Measurements from ENCODE around the gene WIZ.

DNA sequence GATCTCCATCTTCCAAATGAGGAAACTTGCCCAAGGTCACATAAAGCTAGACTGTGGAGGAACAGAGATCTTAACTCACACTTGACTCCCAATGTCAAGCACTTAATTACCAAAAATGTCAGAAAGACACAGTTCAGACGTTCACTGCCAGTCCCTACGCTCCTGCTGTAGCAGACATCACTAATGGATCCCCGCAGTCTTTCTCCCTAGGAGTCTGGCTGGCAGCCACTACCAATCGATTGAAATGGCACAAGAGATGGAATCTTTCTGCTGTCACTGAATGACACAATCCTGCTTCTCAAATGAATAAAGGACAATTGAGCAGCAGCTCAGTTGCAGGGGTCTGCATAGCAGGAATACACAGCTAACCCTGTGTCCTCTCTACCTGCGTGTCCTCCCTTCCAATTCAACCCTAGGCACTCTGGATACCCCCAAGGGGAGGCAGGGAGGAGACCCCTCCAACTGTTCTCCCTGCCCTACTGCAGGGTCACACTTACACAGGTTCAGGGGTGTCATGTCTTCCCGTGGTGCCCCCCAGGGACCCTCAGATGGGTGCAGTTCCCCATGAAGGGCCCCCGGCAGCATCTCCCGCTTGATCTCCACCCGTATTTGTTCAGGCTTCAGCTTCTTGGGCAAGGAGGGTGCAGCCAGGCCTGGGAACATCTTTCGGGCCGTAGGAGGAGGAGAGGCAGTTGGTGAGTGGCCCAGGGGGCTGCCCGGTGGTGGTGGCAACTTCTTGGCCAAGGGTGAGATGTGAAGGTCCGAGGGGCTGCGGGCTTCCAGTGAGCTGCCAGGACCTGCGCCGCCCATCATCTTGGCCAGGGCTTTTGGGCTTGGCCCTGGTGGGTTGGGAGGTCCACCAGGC lies 23.0 kb downstream of the WIZ start:
- TF ChIP-seq, protein P1, sequence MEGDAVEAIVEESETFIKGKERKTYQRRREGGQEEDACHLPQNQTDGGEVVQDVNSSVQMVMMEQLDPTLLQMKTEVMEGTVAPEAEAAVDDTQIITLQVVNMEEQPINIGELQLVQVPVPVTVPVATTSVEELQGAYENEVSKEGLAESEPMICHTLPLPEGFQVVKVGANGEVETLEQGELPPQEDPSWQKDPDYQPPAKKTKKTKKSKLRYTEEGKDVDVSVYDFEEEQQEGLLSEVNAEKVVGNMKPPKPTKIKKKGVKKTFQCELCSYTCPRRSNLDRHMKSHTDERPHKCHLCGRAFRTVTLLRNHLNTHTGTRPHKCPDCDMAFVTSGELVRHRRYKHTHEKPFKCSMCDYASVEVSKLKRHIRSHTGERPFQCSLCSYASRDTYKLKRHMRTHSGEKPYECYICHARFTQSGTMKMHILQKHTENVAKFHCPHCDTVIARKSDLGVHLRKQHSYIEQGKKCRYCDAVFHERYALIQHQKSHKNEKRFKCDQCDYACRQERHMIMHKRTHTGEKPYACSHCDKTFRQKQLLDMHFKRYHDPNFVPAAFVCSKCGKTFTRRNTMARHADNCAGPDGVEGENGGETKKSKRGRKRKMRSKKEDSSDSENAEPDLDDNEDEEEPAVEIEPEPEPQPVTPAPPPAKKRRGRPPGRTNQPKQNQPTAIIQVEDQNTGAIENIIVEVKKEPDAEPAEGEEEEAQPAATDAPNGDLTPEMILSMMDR (IDR thresholded peaks at IDR 0.05) = no peak
- no peak for TF ChIP-seq POLR2A (IDR thresholded peaks at IDR 0.05)
